Inflammatory macrophage (primary cell): ENCODE data around the gene ISX.

Source experiments
- DNase-seq, 2 donors: peaks; one replicate each; pipeline ENCODE4 v3.0.0-alpha.2; 2020 to 2022

The ISX gene

GRCh38 chr22:35114131-35114980 lies 48.4 kb downstream of the ISX start:
- no peak for DNase-seq

GRCh38 chr22:35115515-35115914 lies 49.6 kb downstream of the ISX start:
- no peak for DNase-seq

- DNase-seq = no peak
Measured at GRCh38 chr22:35116269-35116668, 50.3 kb downstream of the ISX start.

- DNase-seq = no peak
Measured at GRCh38 chr22:35116817-35117216, 50.9 kb downstream of the ISX start.

GRCh38 chr22:35119494-35119893 lies 53.5 kb downstream of the ISX start:
- no peak for DNase-seq

GRCh38 chr22:35124691-35125219 lies 58.8 kb downstream of the ISX start:
- no peak for DNase-seq

- DNase-seq = no peak
Measured at GRCh38 chr22:35126993-35127392, 61.0 kb downstream of the ISX start.

GRCh38 chr22:35128637-35129036 lies 62.7 kb downstream of the ISX start:
- DNase-seq = no peak

GRCh38 chr22:35131525-35132000 lies 65.6 kb downstream of the ISX start:
- DNase-seq = peak in 1 of 2 donors; percentile 3

- no peak for DNase-seq
Measured at GRCh38 chr22:35132568-35132967, 66.6 kb downstream of the ISX start.

GRCh38 chr22:35133702-35134380 lies 67.9 kb downstream of the ISX start:
- no peak for DNase-seq

- DNase-seq = no peak
Measured at GRCh38 chr22:35134637-35135036, 68.7 kb downstream of the ISX start.

- DNase-seq = no peak
Measured at GRCh38 chr22:35135165-35135564, 69.2 kb downstream of the ISX start.
